Stomach (tissue), 9 donors: ENCODE measurements around the gene IP6K3. TPM values are rescaled to one million over a fixed set of nuclear protein-coding genes. Genes with fewer than 3 reads are reported as not detected.
A peak's percentile ranks its signal among the peaks of the same experiment; 100 is the strongest.

Experiments used
- DNase-seq, 2 donors: peaks; one replicate each; pipeline versions ENCODE4 v3.0.0 to v3.0.0-alpha.2; 2013 to 2019
- H3K27ac ChIP-seq, 5 donors: fragments of 200-600 bp in 4 of 5; sonication (generic) in 4 of 5; one replicate each; pipeline ENCODE4 v1.5.1; 2013 to 2019; ENCODE audit warnings: mild to moderate bottlenecking in 1 of 5, moderate library complexity in 1 of 5
- H3K27me3 ChIP-seq, 3 donors: fragments of 200-600 bp; sonication (generic); one replicate each; pipeline ENCODE4 v1.5.1; 2017 to 2019; ENCODE audit warnings: mixed run types in 1 of 3
- H3K36me3 ChIP-seq, 4 donors: fragments of 200-600 bp; sonication (generic); 1 replicate in 3 of 4; 2 replicates in 1 of 4; pipeline ENCODE4 v1.5.1; 2016 to 2019
- H3K4me1 ChIP-seq, 4 donors: fragments of 200-600 bp; sonication (generic); one replicate each; pipeline ENCODE4 v1.5.1; 2016 to 2019
- H3K4me3 ChIP-seq, 4 donors: fragments of 200-600 bp; sonication (generic) in 3 of 4; one replicate each; pipeline ENCODE4 v1.5.1; 2016 to 2019; ENCODE audit warnings: mild to moderate bottlenecking in 1 of 4
- H3K9me3 ChIP-seq, 4 donors: fragments of 200-600 bp; sonication (generic); one replicate each; pipeline ENCODE4 v1.5.1; 2016 to 2019
- CTCF ChIP-seq, 7 experiments: fragments of 450-650 bp in 4 of 7; fragments of 200-600 bp in 3 of 7; sonication (generic) in 3 of 7; IDR thresholded peaks; one replicate each; pipeline ENCODE4 v1.5.1; 2016 to 2019; ENCODE audit warnings: antibody characterized with exemption in 7 of 7, control low read depth in 2 of 7, mild to moderate bottlenecking in 1 of 7
- EP300 ChIP-seq: sonication (generic); formaldehyde crosslinking; IDR thresholded peaks from one replicate; pipeline ENCODE4 v1.6.1; 2017; ENCODE audit warnings: antibody characterized with exemption
- POLR2A ChIP-seq, 4 donors: fragments of 450-650 bp; IDR thresholded peaks; one replicate each; pipeline ENCODE4 v1.6.1; 2016; ENCODE audit warnings: antibody characterized with exemption in 4 of 4, control low read depth in 2 of 4, mild to moderate bottlenecking in 1 of 4, moderate library complexity in 1 of 4
- POLR2AphosphoS5 ChIP-seq, 3 donors: sonication (generic); formaldehyde crosslinking; IDR thresholded peaks; one replicate each; pipeline ENCODE4 v1.6.1; 2016; ENCODE audit warnings: antibody characterized with exemption in 3 of 3
- WGBS, 5 donors: extraction: QIAGEN DNeasy Blood & Tissue Kit in 3 of 5; methylation state at CpG; one replicate each; pipeline versions ENCODE4 v1.1.5 to v1.1.7; 2013 to 2018; 5-methylcytosine and 5-hydroxymethylcytosine counted together
- intact Hi-C: fragments of 100-400 bp; cut with DNase I; formaldehyde crosslinking; loops from one replicate; pipeline ENCODE4 v1.15.1; 2023; ENCODE audit warnings: low total_unique reads
- polyA plus RNA-seq, 3 donors: library from polyadenylated mRNA; stranded (reverse); fragments of 200-250 nt; gene quantifications; one replicate each; pipeline ENCODE4 v1.2.3, GENCODE V29; 2013
- total RNA-seq, 5 donors: library from RNA; depleted of rRNA; stranded (reverse); fragments of >200 nt; gene quantifications; one replicate each; pipeline versions ENCODE4 v1.1.0 to v1.2.3, GENCODE V29; 2014 to 2016
- donor health status: healthy with polysubstance abuse.
- donor health status: Bipolar disorder and iron deficiency.
- donor health status: healthy.

Gene IP6K3
- total and polyA plus RNA-seq, 8 donors: 0.58 to 73.5 (median 1.9) TPM; not detected in 2

GRCh38 chr6:33721508-33721907 lies 25.2 kb downstream of the IP6K3 start:
- TF ChIP-seq POLR2A (IDR thresholded peaks at IDR 0.05) (no peak), EP300 (no peak), CTCF (IDR thresholded peaks at IDR 0.05) (no peak)
- Histone ChIP-seq H3K27ac (peak overlapping the region in 4 of 5 donors; percentile 75 to 87 (median 81)), H3K27me3 (no peaks in the 10 kb centered on the region), H3K4me1 (peaks cover 55 to 69% (median 57%) of the 10 kb centered on the region in 4 donors), H3K36me3 (no peaks in the 10 kb centered on the region), H3K9me3 (no peaks in the 10 kb centered on the region), H3K4me3 (no peak overlapping the region)
- no peak for DNase-seq
- 36 to 61% (median 43%) methylated on average over 5 of the region's 5 CpGs for WGBS, 5 donors
- intact Hi-C loops: no loop called here

GRCh38 chr6:33720998-33721397 lies 25.7 kb downstream of the IP6K3 start:
- TF ChIP-seq EP300 (no peak), CTCF (IDR thresholded peaks at IDR 0.05) (no peak), POLR2AphosphoS5 (IDR thresholded peaks at IDR 0.05) (peak in 1 of 3 donors; percentile 26)
- no peaks in the 10 kb centered on the region for H3K36me3 ChIP-seq
- no peaks in the 10 kb centered on the region for H3K27me3 ChIP-seq
- no peaks in the 10 kb centered on the region for H3K9me3 ChIP-seq
- intact Hi-C loops: no loop called here
- peaks cover 56 to 74% (median 62%) of the 10 kb centered on the region in 4 donors for H3K4me1 ChIP-seq
- DNase-seq: peak; percentile 51 to 70
- peak overlapping the region; percentile 75 to 87 (median 79) for H3K27ac ChIP-seq
- no peak overlapping the region for H3K4me3 ChIP-seq
- WGBS, 5 donors: 30 to 50% (median 45%) methylated on average over 1 of the region's 1 CpG

GRCh38 chr6:33719326-33719987 lies 27.2 kb downstream of the IP6K3 start:
- WGBS, 5 donors: 43 to 57% (median 47%) methylated on average over 11 of the region's 11 CpGs
- Histone ChIP-seq H3K27ac (peak overlapping the region; percentile 75 to 87 (median 85)), H3K9me3 (no peaks in the 10 kb centered on the region), H3K4me3 (no peak overlapping the region), H3K36me3 (no peaks in the 10 kb centered on the region), H3K4me1 (peaks cover 56 to 83% (median 62%) of the 10 kb centered on the region in 4 donors), H3K27me3 (no peaks in the 10 kb centered on the region)
- DNase-seq: peak in 1 of 2 donors; percentile 67
- intact Hi-C loops: no loop called here
- TF ChIP-seq EP300 (no peak), POLR2A (IDR thresholded peaks at IDR 0.05) (no peak), CTCF (IDR thresholded peaks at IDR 0.05) (no peak), POLR2AphosphoS5 (IDR thresholded peaks at IDR 0.05) (peak; percentile 4 to 48 (median 45))

- no peak for DNase-seq
- Histone ChIP-seq H3K27ac (peak overlapping the region; percentile 23 to 87 (median 76)), H3K4me3 (no peak overlapping the region), H3K4me1 (peaks cover 54 to 81% (median 59%) of the 10 kb centered on the region in 4 donors), H3K36me3 (no peaks in the 10 kb centered on the region), H3K27me3 (no peaks in the 10 kb centered on the region), H3K9me3 (no peaks in the 10 kb centered on the region)
- intact Hi-C loops: no loop called here
- WGBS, 5 donors: 87 to 98% (median 96%) methylated on average over 2 of the region's 2 CpGs
- TF ChIP-seq POLR2A (IDR thresholded peaks at IDR 0.05): no peak
- TF ChIP-seq POLR2AphosphoS5 (IDR thresholded peaks at IDR 0.05): no peak
- TF ChIP-seq EP300: no peak
- no peak for TF ChIP-seq CTCF (IDR thresholded peaks at IDR 0.05)
Measured at GRCh38 chr6:33718713-33719112, 28.0 kb downstream of the IP6K3 start.
